HG02840 (cell line): ENCODE measurements around the gene PIP5K1C.

Source experiments
- ATAC-seq: cut with Tn5 transposase; IDR thresholded peaks from one replicate; pipeline ENCODE4 v1.9.1; 2021; ENCODE audit warnings: mild to moderate bottlenecking, moderate library complexity, moderate number of reproducible peaks; ENCODE audit not compliant: unreplicated experiment, low FRiP score

Gene PIP5K1C

DNA sequence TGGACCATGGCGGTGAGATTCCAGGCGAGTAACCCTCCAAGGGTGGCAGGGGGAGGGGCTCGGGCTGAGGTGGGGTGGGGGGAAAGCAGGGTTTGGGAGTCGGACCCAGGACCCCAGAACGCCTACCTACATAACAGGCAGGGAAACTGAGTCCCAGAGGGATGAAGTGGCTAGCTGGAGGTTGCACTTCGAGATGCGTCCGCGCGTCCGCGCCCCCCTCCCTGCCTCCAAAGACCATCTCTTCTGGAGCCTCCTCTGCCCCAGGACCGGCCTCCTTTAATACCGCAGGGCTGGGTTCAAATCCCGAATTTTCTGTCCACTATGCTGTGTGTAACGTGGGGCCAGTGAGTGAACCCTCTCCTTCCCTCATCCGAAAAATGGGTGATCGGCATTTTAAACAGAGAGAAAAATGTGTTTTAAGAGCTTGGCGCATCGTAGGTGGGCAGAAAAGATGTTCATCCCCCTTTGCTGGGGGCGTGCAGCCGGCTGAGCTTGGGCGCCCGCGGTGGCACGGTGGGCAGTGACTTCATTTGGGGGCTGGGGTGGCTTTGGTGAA lies 21.7 kb upstream of the PIP5K1C start:
- no peak for ATAC-seq

DNA sequence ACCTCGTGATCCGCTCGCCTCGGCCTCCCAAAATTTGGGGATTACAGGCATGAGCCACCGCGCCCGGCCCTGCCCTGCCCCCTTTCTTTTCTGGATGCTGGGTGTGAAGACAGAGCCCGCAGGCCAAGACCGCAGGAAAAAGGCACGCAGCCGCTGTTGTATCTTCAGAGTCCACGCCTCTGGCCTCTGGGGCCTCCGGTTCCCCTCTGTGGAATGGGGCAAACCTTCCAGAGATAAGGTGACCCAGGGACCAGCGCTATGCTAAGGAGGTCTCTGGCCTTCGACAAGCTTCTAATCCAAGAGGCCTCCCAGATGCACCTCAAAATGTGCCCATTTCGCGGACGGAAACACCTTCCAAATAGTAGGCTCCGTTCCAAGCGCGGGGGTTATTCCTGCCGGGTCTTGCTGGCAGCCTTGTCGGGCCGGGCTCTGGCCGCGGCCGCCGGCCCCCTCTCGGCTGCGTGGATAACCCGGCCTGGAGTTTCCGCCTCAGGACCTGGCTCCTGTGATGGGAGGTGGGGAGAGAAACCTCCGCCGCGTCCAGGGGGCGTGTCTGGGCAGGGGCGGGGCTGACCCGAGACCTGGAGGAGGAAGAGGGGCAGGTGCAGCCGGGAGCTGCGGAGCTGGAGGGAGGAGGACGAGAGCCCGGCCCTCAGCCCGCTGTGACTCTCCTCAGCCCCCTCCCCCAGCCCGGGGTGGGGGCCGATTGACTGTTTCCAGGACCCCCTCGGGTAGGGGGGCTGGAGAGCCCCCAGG lies 21.0 kb upstream of the PIP5K1C start:
- no peak for ATAC-seq

DNA sequence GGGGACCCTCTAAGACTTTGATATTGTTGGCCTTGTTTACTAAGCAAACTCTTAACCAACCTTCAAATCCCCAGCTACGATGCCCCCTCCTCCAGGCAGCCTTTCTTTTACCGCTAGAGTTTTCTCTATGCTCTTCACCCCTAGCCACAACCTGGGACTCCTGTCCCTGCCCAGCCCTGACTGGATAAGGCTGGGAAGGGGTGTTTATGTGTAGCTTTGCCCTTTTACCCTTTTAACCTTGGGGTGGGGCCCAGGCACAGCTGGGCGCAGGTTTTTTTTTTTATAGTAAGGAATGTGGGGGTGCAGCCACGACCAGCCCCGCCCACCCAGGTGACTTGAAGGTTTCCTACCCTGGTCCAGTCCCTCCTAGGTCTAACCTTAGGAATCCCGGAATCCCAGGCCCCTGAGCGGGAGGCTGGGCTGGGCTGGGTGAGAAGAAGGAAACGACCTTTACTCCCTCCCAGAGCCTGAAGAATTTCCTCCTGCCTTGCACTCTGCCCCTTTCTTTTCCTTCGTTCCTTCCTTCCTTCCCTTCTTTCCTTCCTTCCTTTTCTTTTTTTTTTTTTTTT lies 20.2 kb upstream of the PIP5K1C start:
- ATAC-seq, result no peak

DNA sequence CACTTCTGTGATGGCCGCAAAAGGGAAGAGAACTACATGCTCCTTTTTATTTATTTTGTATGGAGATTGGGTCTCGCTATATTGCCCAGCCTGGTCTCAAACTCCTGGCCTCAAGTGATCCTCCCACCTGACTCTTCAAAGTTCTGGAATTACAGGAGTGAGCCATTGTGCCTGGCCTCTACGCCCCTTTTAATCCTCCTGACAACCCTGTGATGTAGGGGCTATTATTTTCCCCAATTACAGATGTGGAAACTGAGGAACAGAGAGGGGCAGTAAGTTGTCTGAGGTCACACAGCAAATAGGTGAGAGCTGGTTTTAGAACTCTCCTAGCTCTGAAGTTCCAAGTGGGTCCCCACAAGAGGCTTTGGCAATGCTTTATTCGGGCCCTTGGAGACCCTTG lies 19.6 kb upstream of the PIP5K1C start:
- ATAC-seq, result no peak

DNA sequence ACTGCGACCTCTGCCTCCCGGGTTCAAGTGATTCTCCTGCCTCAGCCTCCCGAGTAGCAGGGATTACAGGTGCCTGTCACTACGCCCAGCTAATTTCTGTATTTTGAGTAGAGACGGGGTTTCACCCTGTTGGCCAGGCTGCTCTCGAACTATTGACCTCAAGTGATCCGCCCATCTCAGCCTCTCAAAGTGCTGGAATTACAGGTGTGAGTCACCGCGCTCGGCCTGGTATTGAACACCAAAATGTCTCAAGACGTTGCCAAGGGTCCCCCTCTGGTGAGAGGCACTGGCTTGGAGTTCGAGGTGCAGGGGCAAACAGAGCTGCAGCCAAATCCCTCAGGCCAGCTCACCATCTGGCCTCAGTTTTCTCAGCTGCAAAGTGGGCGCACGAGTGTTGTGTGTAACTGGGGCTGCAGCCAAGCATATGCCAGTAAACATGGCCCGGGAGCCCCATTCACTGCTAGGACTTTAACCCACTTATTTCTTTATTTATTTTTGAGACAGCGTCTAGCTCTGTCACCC lies 15.9 kb upstream of the PIP5K1C start:
- no peak for ATAC-seq

DNA sequence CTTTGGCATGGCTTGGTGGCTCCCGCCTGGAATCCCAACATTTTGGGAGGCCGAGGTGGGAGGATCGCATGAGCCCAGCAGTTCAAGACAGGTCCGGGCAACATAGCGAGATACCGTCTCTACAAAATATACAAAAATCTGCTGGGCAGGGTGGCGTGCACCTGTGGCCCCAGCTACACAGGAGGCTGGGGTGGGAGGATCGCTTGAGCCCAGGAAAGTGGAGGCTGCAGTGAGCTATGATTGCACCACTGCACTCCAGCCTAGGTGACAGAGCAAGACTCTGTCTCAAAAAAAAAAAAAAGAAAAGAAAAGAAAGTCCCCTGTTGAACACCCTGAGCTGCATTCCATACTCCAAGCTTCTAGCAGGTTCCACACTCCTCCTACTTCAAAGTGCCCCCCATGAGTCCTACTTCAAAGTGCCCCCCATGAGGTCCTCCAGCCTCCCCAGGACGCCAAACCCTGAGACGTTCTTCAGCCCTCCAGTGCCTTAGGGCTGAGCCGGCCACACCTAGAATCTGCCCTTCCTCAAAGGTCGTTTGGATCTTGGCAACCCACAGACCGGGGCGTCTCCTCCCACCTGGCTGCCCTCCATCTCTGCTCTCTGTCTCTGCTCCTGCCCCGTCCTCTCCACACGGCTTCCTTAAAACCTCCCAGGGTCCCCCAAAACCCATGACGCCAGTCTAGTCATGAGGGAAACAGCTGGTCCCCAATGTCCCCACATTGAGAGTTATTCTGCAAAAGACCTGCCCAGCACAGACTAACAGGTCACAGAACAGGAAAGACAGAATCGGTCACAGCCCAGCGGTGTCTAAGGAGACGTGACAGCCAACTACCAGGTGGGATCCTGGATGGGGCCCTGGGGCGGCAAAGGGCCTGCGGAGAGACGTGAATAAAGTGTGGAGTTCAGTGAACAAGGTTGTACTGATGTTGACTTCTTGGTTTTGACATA lies 12.7 kb upstream of the PIP5K1C start:
- no peak for ATAC-seq

DNA sequence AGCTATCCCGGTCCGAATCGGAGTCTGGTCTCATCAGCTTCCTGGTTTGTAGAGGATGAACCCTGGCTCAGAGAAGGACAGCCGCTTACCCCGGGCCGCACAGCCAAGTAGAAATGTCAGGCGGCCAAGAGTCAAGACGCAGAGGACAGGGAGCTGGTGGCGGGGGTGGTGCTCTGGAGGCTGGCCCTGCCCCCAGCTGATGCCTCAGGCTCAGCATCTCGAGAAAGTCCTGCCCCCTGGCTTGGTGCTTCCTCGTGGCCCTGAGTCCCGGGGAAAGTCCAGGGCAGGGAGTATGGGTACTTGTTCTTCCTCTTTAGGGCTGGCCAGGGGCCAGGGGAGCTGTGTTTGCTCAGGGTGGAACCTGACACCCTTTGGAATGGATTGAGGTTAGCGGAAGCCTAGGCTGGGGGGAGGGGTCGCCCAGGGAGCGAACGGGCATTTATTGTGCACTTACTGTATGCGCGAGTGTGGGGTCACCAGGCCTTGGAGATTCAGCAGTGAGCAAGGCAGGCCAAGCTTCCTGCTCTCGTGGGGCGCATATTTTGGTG lies 10.1 kb upstream of the PIP5K1C start:
- no peak for ATAC-seq

DNA sequence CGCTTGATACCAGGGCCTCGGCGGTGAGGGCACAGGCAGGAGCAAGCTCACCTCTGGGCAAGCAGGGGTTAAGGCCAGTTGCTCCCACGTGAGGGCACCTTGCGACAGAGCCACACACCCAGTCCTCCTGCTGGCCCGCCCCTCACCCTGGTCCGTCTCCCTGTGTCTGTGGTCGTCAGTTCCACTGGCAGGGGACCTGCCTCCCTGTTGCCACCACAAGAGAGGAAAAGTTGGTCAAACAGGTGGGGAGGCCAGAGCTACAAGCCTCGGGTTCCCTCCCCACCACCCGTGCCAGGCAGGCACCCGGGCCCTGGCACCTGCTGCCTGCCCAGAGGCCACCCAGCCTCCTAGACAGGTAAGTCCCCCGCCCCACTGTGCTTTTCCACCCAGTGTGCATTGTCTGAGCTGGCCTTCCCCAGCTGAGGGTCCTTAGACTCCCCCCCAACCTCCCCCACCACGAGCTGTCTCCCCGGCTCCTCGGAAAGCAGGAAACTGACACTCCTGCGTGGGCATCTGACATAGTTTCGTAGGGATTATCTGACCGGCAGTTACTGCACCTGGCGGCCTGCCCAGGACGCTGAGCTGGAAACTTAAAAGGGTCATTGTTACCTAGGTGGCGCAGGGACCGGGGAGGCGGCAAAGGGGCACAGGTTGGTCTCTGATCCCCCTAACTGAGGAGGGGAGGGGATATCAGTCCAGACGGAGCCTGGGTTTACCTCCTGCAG lies 8.1 kb upstream of the PIP5K1C start, which contains the start of gene TJP3:
Gene TJP3, plus strand, starts transcription at position 178 of the 725 bp plus-strand sequence. CDS start 20,049 bp downstream, outside the sequence.
- no peak for ATAC-seq

DNA sequence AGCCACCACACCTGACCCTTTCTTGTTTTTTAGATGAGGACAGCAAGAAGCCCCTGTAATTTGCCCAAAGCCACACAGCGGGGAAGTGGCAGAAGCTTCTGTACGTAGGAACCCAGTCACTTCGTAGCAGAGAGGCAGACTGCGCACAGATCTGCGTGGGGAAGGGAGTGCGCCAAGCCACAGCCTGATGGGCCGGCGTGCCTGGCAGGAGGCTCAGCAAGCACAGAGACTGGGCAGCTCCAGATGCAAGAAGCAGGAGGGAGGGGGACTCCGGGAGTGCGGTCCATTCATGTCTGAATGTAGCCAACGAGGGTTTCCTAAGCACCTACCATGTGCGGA lies 7.6 kb upstream of the PIP5K1C start:
- ATAC-seq, result no peak

DNA sequence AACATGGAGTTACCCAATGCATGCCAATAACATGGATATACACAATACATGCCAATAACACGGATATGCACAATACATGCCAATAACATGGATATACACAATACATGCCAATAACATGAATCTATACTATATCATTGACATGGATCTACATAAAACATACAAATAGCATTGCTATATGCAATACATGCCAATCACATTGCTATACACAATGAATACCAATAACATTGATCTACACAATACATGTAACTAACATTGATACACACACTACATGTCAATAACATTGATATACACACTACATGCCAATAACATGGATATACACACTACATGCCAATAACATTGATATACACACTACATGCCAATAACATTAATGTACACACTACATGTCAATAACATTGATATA lies 932 bp upstream of the PIP5K1C start:
- no peak for ATAC-seq

DNA sequence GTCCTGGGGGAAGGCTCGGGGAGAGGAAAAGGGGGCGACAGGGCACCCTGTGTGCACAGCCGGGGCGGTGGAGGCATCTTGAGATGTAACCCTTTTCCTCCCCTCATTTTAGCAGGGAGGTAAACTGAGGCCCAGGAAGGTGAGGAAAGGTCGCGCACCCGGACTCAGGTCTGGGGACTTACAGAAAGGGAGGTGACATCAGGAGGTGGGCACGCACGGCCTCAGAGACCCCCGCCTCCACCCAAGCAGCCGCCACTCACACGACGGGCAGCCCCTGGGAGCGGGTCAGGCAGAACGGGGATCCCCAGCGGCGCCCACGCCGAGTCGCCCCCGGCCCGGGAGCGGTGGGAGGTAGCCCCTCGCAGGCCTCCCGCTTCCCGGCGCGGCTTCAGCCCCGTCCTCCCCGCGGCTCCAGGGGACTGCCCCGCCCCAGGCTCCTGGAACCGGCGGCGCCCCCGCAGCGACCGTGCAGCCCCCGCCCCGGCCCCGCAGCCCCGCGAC lies 477 bp downstream of the PIP5K1C start:
- peak; percentile 11 for ATAC-seq

DNA sequence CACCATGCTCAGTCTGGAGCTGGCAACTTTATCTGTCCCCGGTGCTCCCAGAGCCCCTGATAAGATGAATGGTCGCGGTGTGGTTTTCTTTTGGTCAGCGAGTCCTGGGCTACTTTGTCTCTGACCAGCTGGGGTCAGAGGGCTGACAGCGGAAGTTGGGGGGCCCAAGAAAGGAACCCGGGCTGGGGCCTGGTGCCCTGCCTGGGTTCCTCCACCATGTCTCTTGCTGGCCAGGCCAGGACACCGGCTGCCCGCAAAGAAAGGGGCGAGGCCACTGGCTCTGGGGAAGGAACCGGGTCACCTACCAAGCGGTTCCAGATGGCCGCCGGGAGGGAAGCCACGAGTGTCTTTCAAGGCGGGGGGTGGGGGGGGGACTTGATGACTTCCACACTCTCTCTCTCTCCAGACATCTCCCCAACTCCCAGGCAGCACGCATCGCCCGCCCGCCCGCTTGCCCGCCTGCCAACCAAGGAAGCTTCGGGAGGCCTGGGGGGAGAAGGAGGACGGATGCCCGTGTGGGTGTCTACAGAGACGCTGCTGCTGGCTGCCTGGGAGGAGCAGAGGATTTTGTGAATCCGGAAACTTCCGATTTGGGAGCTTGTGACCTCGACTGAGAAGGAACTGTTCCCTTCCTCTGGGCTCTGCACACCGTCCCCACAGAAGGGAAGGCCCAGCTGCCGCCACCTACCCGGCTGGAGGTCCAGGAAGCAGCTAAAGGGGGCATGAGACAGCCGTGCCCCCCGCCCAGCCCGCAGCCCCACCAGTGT lies 1.1 kb downstream of the PIP5K1C start:
- no peak for ATAC-seq

DNA sequence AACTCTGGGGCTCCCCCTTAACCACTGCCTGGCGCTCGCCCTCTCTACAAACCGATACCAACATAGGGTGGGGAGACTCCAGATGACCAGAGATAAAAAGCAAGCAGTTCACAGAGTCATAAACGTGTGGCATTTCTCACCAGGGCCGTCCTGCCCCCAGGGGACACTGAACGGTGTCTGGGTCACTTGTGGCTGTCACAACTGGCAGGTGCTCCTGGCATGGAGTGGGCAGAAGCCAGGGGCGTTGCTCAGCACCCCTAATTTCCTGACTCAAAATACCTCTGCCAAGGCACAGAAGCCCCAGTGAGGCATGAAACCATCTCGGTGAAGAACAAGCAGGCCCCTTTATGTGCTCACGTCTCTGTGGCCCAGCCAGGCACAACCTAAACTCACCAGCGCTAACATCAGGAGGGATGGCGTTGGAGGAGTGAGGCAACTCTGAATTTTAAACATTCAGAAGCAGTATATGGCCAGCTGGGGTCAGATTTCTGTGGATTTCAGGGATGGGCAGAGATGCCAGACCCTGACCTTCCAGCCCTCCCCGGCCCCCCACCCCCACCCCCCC lies 1.8 kb downstream of the PIP5K1C start:
- no peak for ATAC-seq

DNA sequence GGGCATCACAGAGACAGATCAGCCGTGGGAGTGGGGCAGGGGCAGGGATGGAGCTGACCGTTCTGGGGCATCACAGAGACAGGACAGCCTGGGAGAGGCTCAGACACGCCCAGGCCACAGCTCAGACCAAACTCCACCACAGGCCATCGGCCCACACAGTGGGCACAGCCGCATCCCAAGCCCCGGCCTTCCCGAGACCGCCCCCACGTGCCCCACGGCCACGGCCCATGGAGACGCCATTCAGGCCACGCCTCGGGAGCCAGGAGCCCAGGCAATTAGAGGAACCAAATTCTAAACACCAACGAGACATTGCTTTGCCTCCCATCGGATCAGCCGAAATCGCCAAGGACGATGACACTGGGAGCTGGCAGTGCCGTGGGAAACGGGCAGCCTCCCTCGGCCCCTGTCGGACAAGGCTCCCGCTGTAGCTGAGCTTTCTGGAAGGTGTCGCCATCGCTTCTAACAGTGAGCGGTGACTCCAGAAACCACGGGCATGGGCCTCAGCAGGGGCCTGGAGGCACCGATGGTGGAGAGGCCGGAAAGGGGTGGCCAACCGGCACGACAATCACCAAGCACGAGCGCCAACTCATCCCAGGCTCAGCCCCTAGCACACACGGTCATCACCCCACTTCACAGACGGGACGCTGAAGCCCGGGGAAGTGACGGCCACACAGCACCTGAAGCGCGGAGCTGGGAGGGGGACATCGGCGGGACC lies 2.4 kb downstream of the PIP5K1C start:
- no peak for ATAC-seq

DNA sequence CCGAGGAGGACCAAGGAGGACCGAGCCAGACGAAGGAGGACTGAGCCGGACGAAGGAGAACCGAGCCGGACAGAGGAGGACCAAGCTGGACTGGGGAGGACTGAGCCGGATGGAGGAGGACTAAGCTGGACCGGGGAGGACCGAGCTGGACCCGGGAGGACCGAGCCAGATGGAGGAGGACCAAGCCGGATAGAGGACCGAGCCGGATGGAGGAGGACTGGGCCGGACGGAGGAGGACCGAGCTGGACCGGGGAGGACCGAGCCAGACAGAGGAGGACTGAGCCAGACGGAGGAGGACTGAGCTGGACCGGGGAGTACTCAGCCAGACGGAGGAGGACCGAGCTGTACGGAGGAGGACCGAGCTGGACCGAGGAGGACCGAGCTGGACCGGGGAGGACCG lies 3.2 kb downstream of the PIP5K1C start:
- no peak for ATAC-seq

DNA sequence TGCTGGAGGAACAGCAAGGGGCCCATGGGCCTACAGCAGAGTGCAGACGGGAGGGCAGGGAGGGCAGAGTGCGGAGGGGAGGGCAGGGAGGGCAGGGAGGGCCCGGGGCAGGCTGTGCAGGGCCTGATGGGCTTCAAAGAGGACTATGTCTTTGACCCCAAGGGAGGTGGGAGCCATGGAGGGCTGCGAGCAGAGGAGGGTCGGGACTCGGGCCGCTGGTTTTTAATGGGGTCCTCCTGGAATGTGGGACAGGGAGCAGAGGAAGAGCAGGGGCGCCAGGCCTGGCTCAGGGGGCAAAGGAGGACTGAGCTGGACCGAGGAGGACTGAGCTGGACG lies 3.6 kb downstream of the PIP5K1C start:
- ATAC-seq, result no peak

DNA sequence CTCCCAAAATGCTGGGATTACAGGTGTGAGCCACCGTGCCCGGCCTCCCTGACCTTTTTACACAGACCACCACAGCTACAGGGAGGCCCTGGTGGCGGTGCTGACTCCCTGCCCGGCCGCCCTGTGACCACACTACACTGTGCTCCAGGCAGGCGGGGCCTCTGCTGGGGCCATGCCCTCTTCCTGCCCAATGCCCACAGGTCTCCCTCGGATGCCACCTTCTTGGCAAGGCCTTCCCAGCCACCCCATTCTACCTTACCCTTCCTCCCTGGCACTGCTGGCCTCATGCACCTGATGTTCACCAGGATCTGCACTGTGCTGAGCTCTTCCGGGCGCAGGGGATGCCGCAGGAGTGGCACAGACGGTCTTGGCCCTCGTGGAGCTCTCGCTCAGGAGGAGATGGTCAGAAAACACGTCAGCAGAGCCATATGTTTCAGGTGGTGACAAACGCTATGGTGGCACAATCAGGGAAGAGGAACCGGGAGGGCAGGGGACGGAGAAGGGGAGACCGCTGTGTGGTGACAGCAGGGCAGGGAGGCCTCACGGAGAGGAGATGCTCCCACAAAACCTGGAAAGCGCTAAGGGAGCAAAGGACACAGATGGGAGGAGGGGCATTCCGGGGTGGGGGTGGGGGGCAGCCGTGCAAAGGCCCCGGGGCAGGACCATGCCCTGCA lies 4.1 kb downstream of the PIP5K1C start:
- ATAC-seq, result no peak
